Activated T-helper 1 cell treated with anti-CD3 and anti-CD28 coated beads, Interleukin-2, amount 50 U/mL, for 16 hours (primary cell): ENCODE results near the gene NAA60.
"Not testable (repeated sequence)": the region's sequence is repeated elsewhere in the genome, so short reads cannot be mapped to it uniquely, and the experiment has no call there.

Experiments
- DNase-seq, 2 donors: peaks; one replicate each; pipeline ENCODE4 v3.0.0-alpha.2; 2020; ENCODE audit warnings: low read depth in 1 of 2, low spot score in 1 of 2

NAA60 gene

GRCh38 chr16:3461151-3461550 is 17.7 kb downstream of the NAA60 start:
- DNase-seq, result no peak

GRCh38 chr16:3465301-3465700 is 21.8 kb downstream of the NAA60 start:
- DNase-seq, result no peak

GRCh38 chr16:3465911-3466584 is 22.6 kb downstream of the NAA60 start:
- DNase-seq, result no peak

GRCh38 chr16:3467182-3467581 is 23.7 kb downstream of the NAA60 start:
- no peak for DNase-seq

- no peak for DNase-seq
Observed at GRCh38 chr16:3467921-3468320, 24.4 kb downstream of the NAA60 start.

- no peak for DNase-seq
Observed at GRCh38 chr16:3468501-3468900, 25.0 kb downstream of the NAA60 start.

GRCh38 chr16:3469736-3470135 is 26.3 kb downstream of the NAA60 start:
- no peak for DNase-seq

- no peak for DNase-seq
Observed at GRCh38 chr16:3470723-3471122, 27.2 kb downstream of the NAA60 start.

GRCh38 chr16:3471518-3472176 is 28.2 kb downstream of the NAA60 start:
- DNase-seq, result no peak

- DNase-seq, result no peak
Observed at GRCh38 chr16:3472878-3473595, 29.6 kb downstream of the NAA60 start.

- DNase-seq, result not testable (repeated sequence)
Observed at GRCh38 chr16:3473596-3473943, 30.1 kb downstream of the NAA60 start.

GRCh38 chr16:3474136-3474779 is 30.8 kb downstream of the NAA60 start:
- DNase-seq, result no peak

- DNase-seq, result not testable (repeated sequence)
Observed at GRCh38 chr16:3474870-3475269, 31.4 kb downstream of the NAA60 start.

GRCh38 chr16:3475604-3476375 is 32.3 kb downstream of the NAA60 start:
- DNase-seq, result no peak

- no peak for DNase-seq
Observed at GRCh38 chr16:3476409-3476808, 32.9 kb downstream of the NAA60 start.

GRCh38 chr16:3478242-3478925 is 34.9 kb downstream of the NAA60 start:
- DNase-seq, result no peak

- no peak for DNase-seq
Observed at GRCh38 chr16:3479654-3480216, 36.3 kb downstream of the NAA60 start.

GRCh38 chr16:3480901-3481695 is 37.6 kb downstream of the NAA60 start:
- DNase-seq, result no peak
